Prostate gland (tissue), 2 donors: ENCODE data around the gene FURIN. TPM values are rescaled to one million over a fixed set of nuclear protein-coding genes. Genes with fewer than 3 reads are reported as not detected.

Experiments
- DNase-seq: peaks from one replicate; pipeline ENCODE4 v3.0.0-alpha.2; 2019; ENCODE audit warnings: low spot score
- H3K27ac ChIP-seq, 2 donors: fragments of 200-600 bp; sonication (generic); 2 replicates each; pipeline ENCODE4 v1.5.1; 2017 to 2019
- H3K27me3 ChIP-seq: fragments of 200-600 bp; sonication (generic); replicated peaks from 2 replicates; pipeline ENCODE4 v1.5.1; 2019; ENCODE audit not compliant: insufficient read depth
- H3K36me3 ChIP-seq, 2 donors: fragments of 200-600 bp; sonication (generic); 1 replicate in 1 of 2; 2 replicates in 1 of 2; pipeline versions ENCODE4 v1.5.1 to v1.8.1; 2017 to 2019
- H3K4me1 ChIP-seq: fragments of 200-600 bp; sonication (generic); replicated peaks from 2 replicates; pipeline ENCODE4 v1.5.1; 2019
- H3K4me3 ChIP-seq, 2 donors: fragments of 200-600 bp; sonication (generic); 2 replicates each; pipeline ENCODE4 v1.5.1; 2017 to 2019
- H3K9me3 ChIP-seq: fragments of 200-600 bp; sonication (generic); 2 replicates; pipeline ENCODE4 v1.5.1; 2017
- CTCF ChIP-seq, 4 experiments: fragments of 200-600 bp in 2 of 4; fragments of 450-650 bp in 2 of 4; sonication (generic) in 2 of 4; IDR thresholded peaks; 1 replicate in 3 of 4; 2 replicates in 1 of 4; pipeline ENCODE4 v1.5.1; 2016 to 2019; ENCODE audit warnings: antibody characterized with exemption in 4 of 4, mild to moderate bottlenecking in 2 of 4, moderate library complexity in 2 of 4
- POLR2A ChIP-seq: fragments of 450-650 bp; IDR thresholded peaks from one replicate; pipeline ENCODE4 v1.6.1; 2016; ENCODE audit warnings: antibody characterized with exemption, mild to moderate bottlenecking
- POLR2AphosphoS5 ChIP-seq: sonication (generic); formaldehyde crosslinking; IDR thresholded peaks from one replicate; pipeline ENCODE4 v1.6.1; 2017; ENCODE audit warnings: antibody characterized with exemption
- WGBS: methylation state at CpG from one replicate; pipeline ENCODE4 v1.1.5; 2018; 5-methylcytosine and 5-hydroxymethylcytosine counted together
- intact Hi-C: fragments of 100-400 bp; cut with DNase I; formaldehyde crosslinking; loops from one replicate; pipeline ENCODE4 v1.14.2; 2022
- total RNA-seq, 2 donors: library from RNA; depleted of rRNA; stranded (reverse); fragments of >200 nt; gene quantifications; one replicate each; pipeline ENCODE4 v1.1.0, GENCODE V29; 2016

FURIN gene
- total RNA-seq, 2 donors from 2014 or later = 92.8 to 154 TPM

- Histone ChIP-seq H3K9me3 (no peaks in the 10 kb centered on the region), H3K36me3 (peaks cover 10 to 33% of the 10 kb centered on the region in 2 donors), H3K27ac (peak overlapping the region; percentile 78 to 86), H3K27me3 (no peaks in the 10 kb centered on the region), H3K4me1 (peaks cover 6% of the 10 kb centered on the region), H3K4me3 (no peak overlapping the region)
- DNase-seq = no peak
- intact Hi-C loops = loop anchor here (10.0 kb wide), 1 partner anchor 568 kb away; no protein-coding TSS in a partner anchor
- 66% methylated on average over 13 of the region's 13 CpGs for WGBS
- TF ChIP-seq POLR2AphosphoS5 = no peak
- no peak for TF ChIP-seq CTCF (IDR thresholded peaks at IDR 0.05)
- no peak for TF ChIP-seq POLR2A
Observed at GRCh38 chr15:90882781-90883525, 14.6 kb downstream of the FURIN start.

- DNase-seq = no peak
- H3K4me3 ChIP-seq = peak overlapping the region in 1 of 2 donors; percentile 41
- H3K27ac ChIP-seq = peak overlapping the region; percentile 78 to 86
- WGBS = 65% methylated on average over 7 of the region's 7 CpGs
- H3K27me3 ChIP-seq = no peaks in the 10 kb centered on the region
- intact Hi-C loops = loop anchor here (10.0 kb wide), 1 partner anchor 569 kb away; no protein-coding TSS in a partner anchor
- H3K9me3 ChIP-seq = no peaks in the 10 kb centered on the region
- H3K4me1 ChIP-seq = peaks cover 6% of the 10 kb centered on the region
- no peak for TF ChIP-seq POLR2A
- no peak for TF ChIP-seq CTCF (IDR thresholded peaks at IDR 0.05)
- no peak for TF ChIP-seq POLR2AphosphoS5
- peaks cover 10 to 30% of the 10 kb centered on the region in 2 donors for H3K36me3 ChIP-seq
Observed at GRCh38 chr15:90883526-90883975, 15.2 kb downstream of the FURIN start.

DNA sequence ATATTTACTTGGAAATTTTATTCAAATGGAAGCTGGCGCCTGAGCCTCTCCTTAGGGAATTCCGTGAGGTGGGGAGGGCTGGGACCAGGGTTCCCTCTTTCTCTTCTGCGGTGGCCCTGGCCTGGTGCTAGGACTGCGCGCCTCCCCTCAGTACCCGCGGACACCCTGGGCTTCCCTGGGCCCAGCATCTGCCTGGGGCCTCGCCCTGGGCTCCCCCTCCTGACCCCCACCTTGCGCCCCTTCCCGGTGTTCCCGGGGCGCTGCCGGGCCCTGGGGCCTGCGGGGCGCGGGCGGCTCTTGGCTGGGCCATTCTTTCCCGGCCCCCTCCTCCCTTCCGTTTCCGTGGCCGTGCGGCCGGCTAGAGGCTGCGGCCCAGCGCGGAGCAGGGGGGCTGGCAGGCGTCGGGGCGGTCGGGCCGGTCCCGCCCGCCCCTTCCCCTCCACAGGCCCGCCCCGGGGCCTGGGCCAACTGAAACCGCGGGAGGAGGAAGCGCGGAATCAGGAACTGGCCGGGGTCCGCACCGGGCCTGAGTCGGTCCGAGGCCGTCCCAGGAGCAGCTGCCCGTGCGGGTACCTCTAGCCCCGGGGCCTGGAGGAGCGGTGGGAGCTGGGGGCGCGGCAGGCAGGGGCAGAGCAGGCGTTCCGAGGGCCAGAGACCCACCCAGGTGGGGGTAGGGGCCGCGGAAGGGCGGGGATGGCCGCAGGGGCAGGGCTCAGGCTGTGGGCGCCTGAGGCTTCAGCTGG lies 15.8 kb downstream of the FURIN start, which contains the start of gene FES:
TSS of gene FES (plus strand) at position 529 of the 743 bp plus-strand sequence. CDS start 542 bp downstream, outside the sequence.
- Histone ChIP-seq H3K9me3 (no peaks in the 10 kb centered on the region), H3K36me3 (peaks cover 10 to 24% of the 10 kb centered on the region in 2 donors), H3K4me3 (peak within 1 kb of the TSS; percentile 37 to 41), H3K27ac (peak within 1 kb of the TSS; percentile 78 to 86), H3K27me3 (no peaks in the 10 kb centered on the region), H3K4me1 (peaks cover 6% of the 10 kb centered on the region)
- no peak for DNase-seq
- TF ChIP-seq POLR2A (peak; percentile 32), CTCF (IDR thresholded peaks at IDR 0.05) (no peak)
- WGBS = 5% methylated on average over 57 of the region's 58 CpGs
- intact Hi-C loops = loop anchor here (2.0 to 10.0 kb wide), 2 partner anchors 233 to 569 kb away; no protein-coding TSS in a partner anchor

GRCh38 chr15:90884719-90885431 lies 16.5 kb downstream of the FURIN start:
- intact Hi-C loops = loop anchor here (2.0 to 10.0 kb wide), 2 partner anchors 234 to 570 kb away; no protein-coding TSS in a partner anchor
- no peaks in the 10 kb centered on the region for H3K9me3 ChIP-seq
- H3K36me3 ChIP-seq = peaks cover 10 to 17% of the 10 kb centered on the region in 2 donors
- H3K4me1 ChIP-seq = peaks cover 6% of the 10 kb centered on the region
- H3K4me3 ChIP-seq = peak overlapping the region; percentile 37 to 41
- 55% methylated on average over 16 of the region's 16 CpGs for WGBS
- no peaks in the 10 kb centered on the region for H3K27me3 ChIP-seq
- no peak for TF ChIP-seq CTCF (IDR thresholded peaks at IDR 0.05)
- TF ChIP-seq POLR2AphosphoS5 = no peak
- no peak for TF ChIP-seq POLR2A
- no peak for DNase-seq
- H3K27ac ChIP-seq = peak overlapping the region; percentile 78 to 86
